Activated CD4-positive, CD25-positive, alpha-beta regulatory T cell treated with anti-CD3 and anti-CD28 coated beads, Interleukin-2, amount 50 U/mL, for 24 hours (primary cell): ENCODE data around the gene SAMD8.
"Not testable (repeated sequence)": the region's sequence is repeated elsewhere in the genome, so short reads cannot be mapped to it uniquely, and the experiment has no call there.

Experiments used
- ATAC-seq, 2 donors: fragments of 150-1000 bp; cut with Tn5 transposase; one replicate each; pipeline ENCODE4 v1.10.0; 2021; ENCODE audit warnings: mild to moderate bottlenecking in 1 of 2, moderate library complexity in 1 of 2

Gene SAMD8

GRCh38 chr10:75197066-75197465 is 85.6 kb downstream of the SAMD8 start:
- ATAC-seq: no peak

GRCh38 chr10:75197906-75198305 is 86.5 kb downstream of the SAMD8 start:
- no peak for ATAC-seq

- ATAC-seq: not testable (repeated sequence)
Measured at GRCh38 chr10:75199949-75200348, 88.5 kb downstream of the SAMD8 start.

- no peak for ATAC-seq
Measured at GRCh38 chr10:75201793-75202307, 90.4 kb downstream of the SAMD8 start.

- ATAC-seq: no peak
Measured at GRCh38 chr10:75202321-75203045, 91.0 kb downstream of the SAMD8 start.

- not testable (repeated sequence) for ATAC-seq
Measured at GRCh38 chr10:75203046-75203620, 91.7 kb downstream of the SAMD8 start.

GRCh38 chr10:75203724-75204123 is 92.3 kb downstream of the SAMD8 start:
- no peak for ATAC-seq

- ATAC-seq: no peak
Measured at GRCh38 chr10:75205908-75206307, 94.5 kb downstream of the SAMD8 start.

GRCh38 chr10:75206638-75207037 is 95.2 kb downstream of the SAMD8 start:
- ATAC-seq: not testable (repeated sequence)

- no peak for ATAC-seq
Measured at GRCh38 chr10:75207079-75207856, 95.8 kb downstream of the SAMD8 start.

- ATAC-seq: no peak
Measured at GRCh38 chr10:75207857-75208144, 96.3 kb downstream of the SAMD8 start.

- no peak for ATAC-seq
Measured at GRCh38 chr10:75208181-75208580, 96.7 kb downstream of the SAMD8 start.

- ATAC-seq: no peak
Measured at GRCh38 chr10:75209086-75209920, 97.8 kb downstream of the SAMD8 start.

GRCh38 chr10:75209921-75210281 is 98.4 kb downstream of the SAMD8 start:
- ATAC-seq: peak; percentile 66 to 70

- peak; percentile 83 to 84 for ATAC-seq
Measured at GRCh38 chr10:75210282-75211006, 99.0 kb downstream of the SAMD8 start, which contains the start of gene VDAC2. Gene VDAC2 (plus strand): TSS chr10:75210796. CDS start chr10:75211159, 363 bp downstream.

GRCh38 chr10:75211007-75211691 is 99.7 kb downstream of the SAMD8 start:
- ATAC-seq: peak; percentile 28 to 31

GRCh38 chr10:75212343-75212742 is 100.9 kb downstream of the SAMD8 start:
- ATAC-seq: no peak

GRCh38 chr10:75220274-75220673 is 108.8 kb downstream of the SAMD8 start:
- no peak for ATAC-seq

GRCh38 chr10:75221492-75221891 is 110.0 kb downstream of the SAMD8 start:
- not testable (repeated sequence) for ATAC-seq

GRCh38 chr10:75223507-75223906 is 112.1 kb downstream of the SAMD8 start:
- no peak for ATAC-seq

GRCh38 chr10:75226095-75226494 is 114.6 kb downstream of the SAMD8 start:
- no peak for ATAC-seq
